Tibial nerve (tissue), 3 donors: ENCODE results near the gene PLEK.

Experiments used
- POLR2A ChIP-seq, 2 donors: fragments of 450-650 bp; IDR thresholded peaks; one replicate each; pipeline ENCODE4 v1.6.1; 2017; ENCODE audit warnings: antibody characterized with exemption in 2 of 2, mild to moderate bottlenecking in 2 of 2, moderate library complexity in 2 of 2
- TF ChIP-seq, protein P1 (sequence below), 5 experiments: fragments of 200-600 bp in 3 of 5; fragments of 450-650 bp in 2 of 5; sonication (generic) in 3 of 5; IDR thresholded peaks; one replicate each; pipeline ENCODE4 v1.5.1; 2016 to 2019; ENCODE audit warnings: antibody characterized with exemption in 5 of 5, mild to moderate bottlenecking in 3 of 5, moderate library complexity in 2 of 5

DNA sequence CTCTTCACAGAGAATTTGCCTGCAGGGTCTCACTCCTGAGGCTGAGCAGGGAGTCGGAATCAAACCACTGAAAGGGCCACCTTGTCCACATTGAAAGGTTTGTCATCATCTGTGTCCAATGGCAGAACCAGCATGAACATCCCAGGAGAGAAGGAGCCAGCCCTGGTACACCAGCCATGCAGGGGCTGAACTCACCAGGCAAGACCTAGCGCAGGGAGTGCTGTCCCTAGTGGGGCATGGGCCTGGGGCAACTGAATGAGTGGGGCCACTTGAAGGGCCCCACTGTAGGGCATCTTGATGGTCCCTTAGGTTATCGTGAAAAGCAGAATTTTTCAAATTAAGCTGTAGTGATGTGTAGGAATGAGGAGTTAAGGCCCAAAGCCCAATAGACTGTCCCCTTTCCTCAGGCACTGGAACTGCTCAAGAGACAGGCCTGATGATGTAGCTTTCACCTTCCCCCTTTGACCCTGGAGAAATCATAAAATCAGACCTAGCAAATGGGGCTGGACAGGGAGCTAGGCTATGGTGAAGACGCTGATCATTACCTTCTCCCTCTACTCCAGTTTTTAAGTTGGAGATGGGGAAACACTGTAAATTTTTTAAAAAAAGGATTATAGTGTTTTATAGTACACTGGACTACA is 8.4 kb upstream of the PLEK start:
- TF ChIP-seq, protein P1, sequence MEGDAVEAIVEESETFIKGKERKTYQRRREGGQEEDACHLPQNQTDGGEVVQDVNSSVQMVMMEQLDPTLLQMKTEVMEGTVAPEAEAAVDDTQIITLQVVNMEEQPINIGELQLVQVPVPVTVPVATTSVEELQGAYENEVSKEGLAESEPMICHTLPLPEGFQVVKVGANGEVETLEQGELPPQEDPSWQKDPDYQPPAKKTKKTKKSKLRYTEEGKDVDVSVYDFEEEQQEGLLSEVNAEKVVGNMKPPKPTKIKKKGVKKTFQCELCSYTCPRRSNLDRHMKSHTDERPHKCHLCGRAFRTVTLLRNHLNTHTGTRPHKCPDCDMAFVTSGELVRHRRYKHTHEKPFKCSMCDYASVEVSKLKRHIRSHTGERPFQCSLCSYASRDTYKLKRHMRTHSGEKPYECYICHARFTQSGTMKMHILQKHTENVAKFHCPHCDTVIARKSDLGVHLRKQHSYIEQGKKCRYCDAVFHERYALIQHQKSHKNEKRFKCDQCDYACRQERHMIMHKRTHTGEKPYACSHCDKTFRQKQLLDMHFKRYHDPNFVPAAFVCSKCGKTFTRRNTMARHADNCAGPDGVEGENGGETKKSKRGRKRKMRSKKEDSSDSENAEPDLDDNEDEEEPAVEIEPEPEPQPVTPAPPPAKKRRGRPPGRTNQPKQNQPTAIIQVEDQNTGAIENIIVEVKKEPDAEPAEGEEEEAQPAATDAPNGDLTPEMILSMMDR (IDR thresholded peaks at IDR 0.05), result no peak
- no peak for TF ChIP-seq POLR2A (IDR thresholded peaks at IDR 0.05)
